PC-3 (cell line): ENCODE data around the gene GALNT11.
"Not testable (repeated sequence)": the region's sequence is repeated elsewhere in the genome, so short reads cannot be mapped to it uniquely, and the experiment has no call there.

Experiments
- CTCF ChIP-seq: fragments of 300-600 bp; sonication (generic); conservative IDR thresholded peaks from 2 replicates; pipeline ENCODE4 v1.5.1; 2017; ENCODE audit warnings: antibody characterized with exemption, low read depth, mild to moderate bottlenecking, low read length
- EZH2 ChIP-seq: fragments of 300-600 bp; sonication (generic); IDR thresholded peaks from one replicate; pipeline ENCODE4 v1.6.1; 2017; ENCODE audit warnings: antibody characterized with exemption, mild to moderate bottlenecking, low read length; ENCODE audit not compliant: unreplicated experiment

GRCh38 chr7:152017683-152018082, 7.8 kb upstream of the GALNT11 start:
- not testable (repeated sequence) for TF ChIP-seq CTCF, EZH2
